Activated T-cell treated with anti-CD3 and anti-CD28 coated beads for 24 hours (primary cell): ENCODE measurements around the gene CDC42SE2.
"Not testable (repeated sequence)": the region's sequence is repeated elsewhere in the genome, so short reads cannot be mapped to it uniquely, and the experiment has no call there.

Experiments used
- DNase-seq: peaks from one replicate; pipeline ENCODE4 v3.0.0-alpha.2; 2020; ENCODE audit warnings: low read depth

CDC42SE2 gene

GRCh38 chr5:131366428-131366827 lies 102.6 kb downstream of the CDC42SE2 start:
- DNase-seq, result no peak

- no peak for DNase-seq
These were observed 103.5 kb downstream of the CDC42SE2 start for GRCh38 chr5:131367219-131367860.

DNA sequence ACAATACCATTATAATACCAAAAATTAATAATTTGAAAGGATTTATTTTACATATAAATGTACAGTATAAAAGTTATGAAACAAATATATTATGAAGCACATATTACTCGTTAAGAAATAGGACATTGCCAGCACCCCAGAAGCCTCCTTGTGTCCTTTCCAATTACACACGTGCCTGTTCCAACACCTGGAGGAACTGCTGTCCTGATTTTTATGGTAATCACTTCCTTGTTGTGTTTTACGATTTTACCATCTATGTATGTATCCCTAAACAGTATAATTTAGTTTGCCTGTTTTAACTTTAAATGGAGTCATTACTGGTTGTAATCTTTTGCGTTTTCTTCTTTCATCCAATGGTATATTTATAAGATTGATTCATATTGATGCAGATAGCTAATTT lies 105.0 kb downstream of the CDC42SE2 start:
- DNase-seq, result no peak

DNA sequence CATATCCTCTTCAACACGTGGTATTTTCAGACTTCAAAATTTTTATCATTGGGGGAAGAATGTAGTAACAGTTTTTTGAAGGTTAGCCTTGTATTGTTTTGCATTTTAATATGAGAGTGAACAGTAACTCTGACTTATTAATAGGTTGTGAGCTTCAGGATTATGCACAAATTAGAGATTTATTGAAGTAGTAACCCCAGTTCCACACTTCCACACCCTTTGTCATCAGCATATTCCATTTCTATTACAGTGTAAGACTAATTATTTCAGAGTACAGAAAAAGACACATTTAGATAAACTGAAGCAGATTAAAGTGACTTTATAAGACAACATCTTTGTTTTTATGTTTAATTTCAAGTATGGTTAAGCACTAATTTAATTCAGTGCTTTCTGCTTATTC lies 105.7 kb downstream of the CDC42SE2 start:
- DNase-seq, result no peak

- no peak for DNase-seq
These were observed 108.0 kb downstream of the CDC42SE2 start for GRCh38 chr5:131371835-131372234.

DNA sequence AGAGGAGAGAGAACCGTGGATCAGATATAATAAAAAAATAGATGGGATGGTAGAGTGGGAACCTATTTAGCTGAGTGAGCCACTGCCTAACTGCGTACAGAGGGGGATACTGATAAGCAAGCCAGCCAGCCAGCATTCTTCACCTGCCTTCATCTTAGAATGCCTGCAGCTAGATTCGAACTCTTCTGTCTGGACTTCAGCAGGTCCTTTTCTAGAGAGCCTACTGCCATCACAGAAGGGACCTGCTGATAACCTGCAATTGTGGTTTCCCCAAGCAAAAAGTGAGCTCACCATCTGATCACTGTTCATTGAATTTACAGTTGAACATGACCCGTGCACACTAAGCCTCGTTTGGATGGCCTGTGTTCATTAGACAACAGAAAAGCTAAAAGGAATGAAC lies 109.4 kb downstream of the CDC42SE2 start:
- DNase-seq, result no peak

- no peak for DNase-seq
These were observed 111.5 kb downstream of the CDC42SE2 start for GRCh38 chr5:131375351-131375750.

DNA sequence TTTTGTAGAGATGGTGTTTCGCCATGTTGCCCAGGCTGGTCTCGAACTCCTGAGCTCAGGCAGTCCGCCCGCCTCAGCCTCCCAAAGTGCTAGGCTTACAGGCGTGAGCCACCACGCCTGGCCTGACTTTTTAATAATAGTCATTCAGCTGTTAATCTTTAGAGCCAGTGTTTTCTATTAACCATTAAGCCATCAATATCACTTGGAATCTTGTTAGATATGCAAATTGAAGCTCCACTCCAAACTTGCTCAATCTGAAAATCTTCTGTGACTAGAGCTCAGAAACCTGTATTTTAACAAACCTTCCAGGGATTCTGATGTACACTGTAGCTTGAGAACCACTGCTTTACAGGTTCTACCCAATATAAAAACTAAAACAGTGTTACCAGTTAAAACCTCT lies 113.5 kb downstream of the CDC42SE2 start:
- no peak for DNase-seq

- DNase-seq, result no peak
These were observed 114.0 kb downstream of the CDC42SE2 start for GRCh38 chr5:131377785-131378325.

DNA sequence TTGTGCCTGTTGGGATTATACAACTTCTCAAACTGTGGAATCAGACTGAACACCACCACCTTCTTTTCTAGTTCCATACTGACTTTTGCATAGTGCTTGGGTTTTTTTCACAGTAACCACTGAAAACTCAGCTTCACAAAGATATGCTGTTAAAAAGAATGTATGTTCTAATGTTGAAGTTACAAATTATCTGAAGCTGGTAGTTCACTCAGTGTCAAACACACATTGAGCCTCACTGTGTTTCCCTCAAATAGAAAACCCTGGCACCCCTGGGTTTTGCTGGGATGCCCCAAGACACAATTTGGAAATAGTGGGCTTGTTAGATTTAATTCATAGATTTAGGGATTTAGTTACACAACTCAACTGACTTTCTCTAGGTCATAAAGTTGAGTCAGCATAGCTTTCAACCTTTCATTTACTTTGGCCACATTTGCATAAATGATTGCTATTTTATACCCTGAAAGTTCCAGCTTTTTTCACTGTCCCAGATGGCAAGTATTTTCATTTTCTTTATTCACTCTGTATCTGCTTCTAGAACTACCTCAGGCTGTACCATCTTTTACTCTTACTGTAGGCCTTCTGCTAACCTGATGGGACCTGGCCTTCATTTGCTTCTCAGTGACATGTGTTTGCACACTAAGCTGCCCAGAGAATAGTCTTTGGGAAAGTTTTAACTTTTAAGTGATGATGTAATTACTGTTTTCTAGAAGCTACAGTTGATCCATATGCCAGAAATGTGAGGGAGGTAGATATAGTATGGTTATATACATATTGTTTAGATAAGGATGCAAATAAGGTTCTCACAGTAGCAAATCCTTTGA lies 115.1 kb downstream of the CDC42SE2 start:
- no peak for DNase-seq

DNA sequence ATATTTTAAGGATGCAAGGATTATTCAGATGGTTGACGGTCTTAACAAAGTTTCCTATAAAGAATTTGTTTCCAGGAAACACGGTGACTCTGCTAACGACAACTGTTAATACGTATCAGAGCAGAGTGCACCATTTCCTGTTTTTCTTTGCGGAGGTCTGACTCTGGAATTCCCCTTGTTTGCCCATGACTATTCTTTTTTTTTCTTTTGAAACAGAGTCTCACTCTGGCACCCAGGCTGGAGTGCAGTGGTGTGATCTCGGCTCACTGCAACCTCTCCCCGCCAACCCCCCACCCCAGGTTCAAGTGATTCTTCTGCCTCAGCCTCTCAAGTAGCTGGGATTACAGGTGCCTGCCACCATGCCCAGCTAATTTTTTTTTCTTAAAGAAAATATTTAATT lies 115.9 kb downstream of the CDC42SE2 start:
- DNase-seq, result peak; percentile 49

GRCh38 chr5:131380238-131380637 lies 116.4 kb downstream of the CDC42SE2 start:
- not testable (repeated sequence) for DNase-seq

- DNase-seq, result no peak
These were observed 117.2 kb downstream of the CDC42SE2 start for GRCh38 chr5:131381021-131381420.

GRCh38 chr5:131381777-131382176 lies 117.9 kb downstream of the CDC42SE2 start:
- DNase-seq, result no peak

DNA sequence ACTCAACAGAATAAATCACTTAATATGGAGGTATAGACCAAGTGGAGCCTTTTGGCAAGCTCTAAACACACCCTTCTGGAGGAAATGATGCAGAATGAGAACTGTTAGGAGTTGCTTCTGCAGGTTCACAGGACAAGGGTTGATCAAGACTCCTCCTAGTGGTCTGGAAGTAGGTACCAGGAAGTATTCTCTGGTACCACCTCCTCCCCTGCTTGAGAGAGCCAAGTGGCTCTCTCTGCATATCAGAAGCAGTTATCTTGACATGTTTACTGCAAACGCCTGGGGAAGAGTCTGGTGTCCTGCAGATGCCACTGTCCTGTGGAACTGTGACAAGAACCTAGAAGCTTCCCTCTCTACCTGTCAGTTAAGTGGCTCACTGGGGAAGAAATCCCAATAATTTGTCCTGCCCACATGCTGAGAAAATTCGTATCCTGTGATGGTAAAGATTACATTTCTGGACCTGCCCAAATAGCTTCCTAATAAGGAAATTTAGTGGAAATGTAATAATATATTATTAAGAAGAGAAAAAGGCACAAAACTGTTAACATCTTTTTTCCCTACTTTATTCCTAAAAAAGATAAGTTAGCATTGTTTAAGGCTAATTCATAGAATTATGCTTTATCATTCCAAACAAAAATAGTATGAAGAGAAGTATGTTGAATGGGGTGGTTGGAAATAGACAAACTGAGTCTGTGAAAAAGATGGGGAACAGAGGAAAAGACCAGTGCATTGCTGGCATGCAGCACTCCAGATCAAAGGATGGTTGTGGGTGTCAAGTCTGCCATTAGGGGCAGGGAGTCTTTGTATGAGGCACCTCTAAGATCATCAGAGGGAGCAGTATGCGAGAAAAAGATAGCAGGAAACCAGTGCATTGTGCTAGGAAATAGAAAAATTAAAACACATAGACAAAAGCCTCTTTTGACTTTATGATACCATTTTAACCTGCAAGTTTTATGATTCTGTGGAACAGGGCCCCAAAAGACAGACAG lies 118.8 kb downstream of the CDC42SE2 start:
- DNase-seq, result no peak

DNA sequence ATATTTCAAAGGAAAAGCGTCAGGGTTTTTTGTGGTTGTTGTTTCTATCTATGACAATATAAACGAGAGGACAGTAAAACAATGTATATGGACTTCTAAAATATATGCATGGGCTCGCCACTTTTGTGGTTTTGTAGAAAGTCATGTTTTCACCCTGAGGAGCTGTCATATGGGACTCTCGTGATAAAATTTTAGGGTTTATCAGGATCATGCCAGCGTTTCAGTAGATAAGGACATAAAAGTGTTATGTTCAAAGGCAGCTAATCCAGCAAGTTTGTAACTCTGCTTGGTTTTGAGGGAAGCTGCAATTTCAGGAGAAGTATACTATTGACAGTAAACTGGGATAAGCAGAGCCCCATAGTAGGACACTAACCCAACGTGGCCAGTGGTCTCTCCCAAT lies 120.3 kb downstream of the CDC42SE2 start:
- DNase-seq, result no peak

GRCh38 chr5:131384616-131385214 lies 120.9 kb downstream of the CDC42SE2 start:
- DNase-seq, result no peak

GRCh38 chr5:131386124-131386523 lies 122.3 kb downstream of the CDC42SE2 start:
- DNase-seq, result no peak

- no peak for DNase-seq
These were observed 122.9 kb downstream of the CDC42SE2 start for GRCh38 chr5:131386779-131387178.

DNA sequence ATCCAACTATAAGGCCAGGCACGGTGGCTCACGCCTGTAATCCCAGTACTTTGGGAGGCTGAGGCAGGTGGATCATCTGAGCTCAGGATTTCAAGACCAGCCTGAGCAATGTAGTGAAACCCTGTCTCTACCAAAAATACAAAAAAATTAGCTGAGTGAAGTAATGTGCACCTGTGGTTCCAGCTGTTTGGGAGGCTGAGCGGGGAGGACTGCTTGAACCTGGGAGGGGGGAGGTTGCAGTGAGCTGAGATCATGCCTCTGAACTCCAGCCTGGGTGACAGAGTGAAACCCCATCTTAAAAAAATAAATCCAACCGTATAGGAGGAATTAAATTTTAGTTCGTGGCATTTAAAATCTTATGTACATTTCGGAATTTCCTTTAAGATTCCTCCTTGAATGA lies 123.4 kb downstream of the CDC42SE2 start:
- DNase-seq, result no peak

GRCh38 chr5:131389096-131389868 lies 125.4 kb downstream of the CDC42SE2 start:
- no peak for DNase-seq
